Thyroid gland (tissue), 4 donors: ENCODE results near the gene SCD5. TPM values are rescaled to one million over a fixed set of nuclear protein-coding genes. Genes with fewer than 3 reads are reported as not detected.
"Not testable (repeated sequence)": the region's sequence is repeated elsewhere in the genome, so short reads cannot be mapped to it uniquely, and the experiment has no call there.

Experiments used
- DNase-seq, 2 donors: peaks; one replicate each; pipeline ENCODE4 v3.0.0-alpha.2; 2019
- H3K27ac ChIP-seq, 3 donors: fragments of 200-600 bp; sonication (generic); 1 replicate in 2 of 3; 2 replicates in 1 of 3; pipeline ENCODE4 v1.5.1; 2016 to 2019; ENCODE audit warnings: mild to moderate bottlenecking in 1 of 3, moderate library complexity in 1 of 3
- H3K27me3 ChIP-seq: fragments of 200-600 bp; sonication (generic); one replicate; pipeline ENCODE4 v1.5.1; 2019
- H3K36me3 ChIP-seq, 2 donors: fragments of 200-600 bp; sonication (generic); one replicate each; pipeline ENCODE4 v1.5.1; 2016 to 2019
- H3K4me1 ChIP-seq, 2 donors: fragments of 200-600 bp; sonication (generic); one replicate each; pipeline ENCODE4 v1.5.1; 2017 to 2019
- H3K4me3 ChIP-seq, 3 donors: fragments of 200-600 bp; sonication (generic); replicated peaks in 1 of 3; 1 replicate in 2 of 3; 2 replicates in 1 of 3; pipeline ENCODE4 v1.5.1; 2016; ENCODE audit warnings: mild to moderate bottlenecking in 1 of 3
- H3K9me3 ChIP-seq: fragments of 200-600 bp; sonication (generic); one replicate; pipeline ENCODE4 v1.5.1; 2017
- POLR2A ChIP-seq, 2 donors: fragments of 450-650 bp; IDR thresholded peaks; one replicate each; pipeline ENCODE4 v1.6.1; 2017; ENCODE audit warnings: antibody characterized with exemption in 2 of 2, mild to moderate bottlenecking in 2 of 2, moderate library complexity in 1 of 2
- WGBS, 2 donors: methylation state at CpG; one replicate each; pipeline ENCODE4 v1.1.5; 2017; 5-methylcytosine and 5-hydroxymethylcytosine counted together
- intact Hi-C: fragments of 100-400 bp; cut with DNase I; formaldehyde crosslinking; loops from one replicate; pipeline ENCODE4 v1.15.1; 2023
- total RNA-seq, 4 donors: library from RNA; depleted of rRNA; stranded (reverse); fragments of >200 nt; gene quantifications; one replicate each; pipeline ENCODE4 v1.2.3, GENCODE V29; 2016
- TF ChIP-seq, protein P1 (sequence below), 6 experiments: fragments of 200-600 bp in 3 of 6; fragments of 450-650 bp in 3 of 6; sonication (generic) in 3 of 6; IDR thresholded peaks; one replicate each; pipeline ENCODE4 v1.5.1; 2016 to 2019; ENCODE audit warnings: antibody characterized with exemption in 6 of 6, mild to moderate bottlenecking in 2 of 6, inconsistent platforms in 1 of 6, moderate library complexity in 1 of 6

Gene SCD5
- 10 to 100 TPM; 47.0 to 96.4 (median 54.8) TPM for total RNA-seq

DNA sequence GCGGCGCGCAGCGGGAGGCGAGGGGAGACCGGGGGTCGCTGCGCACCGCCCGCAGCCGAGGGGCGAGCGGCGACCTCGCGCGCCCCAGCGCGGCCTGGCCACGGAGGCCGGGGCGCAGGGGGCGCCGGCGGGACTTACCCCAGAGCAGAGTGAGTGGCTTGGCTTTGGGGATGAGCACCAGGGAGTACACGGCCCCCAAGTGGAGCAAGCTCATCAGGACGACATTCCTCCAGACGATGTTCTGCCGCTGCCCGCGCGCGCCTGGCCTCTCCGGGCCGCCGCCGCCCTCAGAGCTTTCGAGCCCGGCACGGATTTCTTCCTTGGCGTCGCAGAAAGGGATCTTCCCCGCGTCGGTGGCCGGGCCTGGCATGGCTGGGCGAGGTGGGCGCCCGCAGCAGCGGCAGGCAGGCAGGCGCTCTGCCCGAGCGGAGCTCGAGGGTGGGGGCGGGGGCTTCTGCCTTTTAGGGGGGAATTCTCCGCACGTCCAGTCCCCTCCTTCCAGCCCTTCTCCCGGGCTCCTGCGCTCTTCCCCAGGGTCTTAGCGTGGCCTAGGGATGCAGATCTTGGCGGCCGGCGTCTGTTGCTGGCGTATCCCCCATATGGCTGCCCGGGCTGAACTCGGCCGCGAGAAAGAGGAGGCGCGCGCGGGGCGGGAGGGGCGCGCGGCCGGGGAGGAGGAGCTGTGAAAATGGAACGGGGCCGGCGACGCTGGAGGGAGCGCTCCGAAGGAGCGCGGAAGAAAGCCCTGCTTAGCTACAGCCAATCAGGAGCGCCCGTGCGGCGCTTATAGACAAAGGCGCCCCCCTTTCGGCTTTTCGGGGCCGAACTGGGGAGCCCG, at the start of gene SCD5:
Gene SCD5 (minus strand): TSS at position 629 of the 838 bp plus-strand sequence. CDS start 259 bp downstream, at position 370.
- Histone ChIP-seq H3K27ac (peak within 1 kb of the TSS; percentile 43 to 79 (median 68)), H3K27me3 (no peaks in the 10 kb centered on the region), H3K4me3 (peak within 1 kb of the TSS; percentile 41 to 82 (median 68)), H3K4me1 (peaks cover under 1 to 17% of the 10 kb centered on the region in 2 donors), H3K36me3 (no peaks in the 10 kb centered on the region), H3K9me3 (no peaks in the 10 kb centered on the region)
- 1% methylated on average over 38 of the region's 94 CpGs; no CpG with 5 or more reads in 1 of the 2 donors for WGBS, 2 donors
- intact Hi-C loops = no loop called here
- peak in 1 of 2 donors; percentile 65 for TF ChIP-seq POLR2A (IDR thresholded peaks at IDR 0.05)
- TF ChIP-seq, protein P1, sequence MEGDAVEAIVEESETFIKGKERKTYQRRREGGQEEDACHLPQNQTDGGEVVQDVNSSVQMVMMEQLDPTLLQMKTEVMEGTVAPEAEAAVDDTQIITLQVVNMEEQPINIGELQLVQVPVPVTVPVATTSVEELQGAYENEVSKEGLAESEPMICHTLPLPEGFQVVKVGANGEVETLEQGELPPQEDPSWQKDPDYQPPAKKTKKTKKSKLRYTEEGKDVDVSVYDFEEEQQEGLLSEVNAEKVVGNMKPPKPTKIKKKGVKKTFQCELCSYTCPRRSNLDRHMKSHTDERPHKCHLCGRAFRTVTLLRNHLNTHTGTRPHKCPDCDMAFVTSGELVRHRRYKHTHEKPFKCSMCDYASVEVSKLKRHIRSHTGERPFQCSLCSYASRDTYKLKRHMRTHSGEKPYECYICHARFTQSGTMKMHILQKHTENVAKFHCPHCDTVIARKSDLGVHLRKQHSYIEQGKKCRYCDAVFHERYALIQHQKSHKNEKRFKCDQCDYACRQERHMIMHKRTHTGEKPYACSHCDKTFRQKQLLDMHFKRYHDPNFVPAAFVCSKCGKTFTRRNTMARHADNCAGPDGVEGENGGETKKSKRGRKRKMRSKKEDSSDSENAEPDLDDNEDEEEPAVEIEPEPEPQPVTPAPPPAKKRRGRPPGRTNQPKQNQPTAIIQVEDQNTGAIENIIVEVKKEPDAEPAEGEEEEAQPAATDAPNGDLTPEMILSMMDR (IDR thresholded peaks at IDR 0.05) = peak in 1 of 6 experiments; percentile 6
- DNase-seq = peak; percentile 72 to 73

DNA sequence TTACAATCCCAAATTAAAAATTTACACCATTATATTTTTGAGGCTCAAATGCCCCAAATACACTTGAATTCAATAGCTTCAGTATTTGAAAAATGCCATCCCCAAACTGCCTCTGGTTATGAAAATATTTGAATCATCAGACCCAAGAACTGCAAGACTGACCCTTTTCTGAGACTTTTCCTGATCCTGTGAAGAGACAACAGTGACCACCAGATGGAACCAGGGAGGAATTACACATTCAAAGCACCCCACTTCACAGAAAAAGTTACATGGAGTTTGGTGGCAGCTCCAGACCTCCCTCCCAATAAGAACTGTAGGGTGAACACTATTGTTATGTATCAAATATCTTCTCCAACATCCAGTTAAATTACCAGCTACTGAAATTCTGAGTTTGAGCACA, 44.0 kb upstream of the SCD5 start:
- Histone ChIP-seq H3K27me3 (no peaks in the 10 kb centered on the region), H3K4me3 (no peak overlapping the region), H3K27ac (no peak overlapping the region), H3K36me3 (peaks cover 49 to 67% of the 10 kb centered on the region in 2 donors), H3K9me3 (no peaks in the 10 kb centered on the region), H3K4me1 (no peaks in the 10 kb centered on the region)
- no peak for DNase-seq
- intact Hi-C loops = no loop called here
- TF ChIP-seq POLR2A (IDR thresholded peaks at IDR 0.05) = no peak
- TF ChIP-seq, protein P1 (IDR thresholded peaks at IDR 0.05) = no peak

DNA sequence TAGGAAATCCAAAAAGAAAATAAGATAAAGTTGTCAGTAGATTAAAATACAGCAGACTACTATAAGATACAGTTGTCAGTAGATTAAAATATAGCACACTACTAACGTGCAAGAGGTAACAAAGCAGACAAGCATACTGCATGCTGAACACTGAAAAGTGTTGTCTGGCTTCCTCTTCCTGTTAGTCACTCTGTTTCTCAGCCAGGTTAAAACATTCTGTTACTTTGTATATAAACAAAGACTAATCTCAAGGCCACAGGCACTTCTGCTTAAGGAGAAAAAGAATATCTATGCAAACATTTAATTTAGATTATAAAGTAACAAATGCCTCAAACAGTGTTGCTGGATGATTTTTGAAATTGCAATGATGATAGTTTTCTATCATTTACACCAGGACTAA, 41.0 kb upstream of the SCD5 start:
- WGBS, 2 donors = 86 to 88% methylated on average over 1 of the region's 1 CpG
- Histone ChIP-seq H3K4me1 (no peaks in the 10 kb centered on the region), H3K9me3 (no peaks in the 10 kb centered on the region), H3K27ac (no peak overlapping the region), H3K27me3 (no peaks in the 10 kb centered on the region), H3K4me3 (no peak overlapping the region), H3K36me3 (peaks cover 40 to 62% of the 10 kb centered on the region in 2 donors)
- intact Hi-C loops = no loop called here
- TF ChIP-seq, protein P1 (IDR thresholded peaks at IDR 0.05) = no peak
- no peak for TF ChIP-seq POLR2A (IDR thresholded peaks at IDR 0.05)
- no peak for DNase-seq

DNA sequence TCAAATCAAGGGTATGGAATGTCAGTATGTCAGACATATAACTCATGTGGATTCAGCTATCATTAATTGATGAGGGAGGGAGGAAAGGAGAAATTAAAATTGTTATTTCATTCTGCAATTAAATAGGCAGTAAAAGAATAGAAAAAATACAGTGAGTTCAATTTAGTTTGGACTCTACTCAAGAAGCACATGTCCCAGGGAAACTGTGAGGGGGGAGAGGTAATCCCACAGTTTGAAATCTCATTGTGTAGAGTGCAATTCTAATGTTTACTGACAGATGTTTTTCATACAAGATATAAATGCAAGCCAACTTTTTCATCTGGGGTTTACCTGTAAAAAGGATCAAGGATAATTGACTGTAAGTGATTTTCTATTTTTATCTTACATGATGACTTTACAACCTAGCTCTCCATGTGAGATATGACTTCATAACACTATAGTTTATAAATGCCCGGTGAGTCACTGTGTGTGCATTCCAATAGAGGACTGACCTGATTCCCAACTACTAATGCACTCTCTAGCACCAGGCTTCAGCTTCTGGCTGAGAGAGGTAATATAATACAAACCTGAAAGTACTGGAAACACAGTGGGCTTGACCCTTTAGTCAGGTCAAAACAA, 35.2 kb upstream of the SCD5 start:
- Histone ChIP-seq H3K27me3 (no peaks in the 10 kb centered on the region), H3K36me3 (peaks cover 0 to 25% of the 10 kb centered on the region in 2 donors), H3K9me3 (no peaks in the 10 kb centered on the region), H3K4me1 (no peaks in the 10 kb centered on the region), H3K27ac (no peak overlapping the region), H3K4me3 (no peak overlapping the region)
- no peak for DNase-seq
- WGBS, 2 donors = 91 to 97% methylated on average over 1 of the region's 1 CpG
- intact Hi-C loops = no loop called here
- TF ChIP-seq POLR2A (IDR thresholded peaks at IDR 0.05) = no peak
- TF ChIP-seq, protein P1 (IDR thresholded peaks at IDR 0.05) = no peak

DNA sequence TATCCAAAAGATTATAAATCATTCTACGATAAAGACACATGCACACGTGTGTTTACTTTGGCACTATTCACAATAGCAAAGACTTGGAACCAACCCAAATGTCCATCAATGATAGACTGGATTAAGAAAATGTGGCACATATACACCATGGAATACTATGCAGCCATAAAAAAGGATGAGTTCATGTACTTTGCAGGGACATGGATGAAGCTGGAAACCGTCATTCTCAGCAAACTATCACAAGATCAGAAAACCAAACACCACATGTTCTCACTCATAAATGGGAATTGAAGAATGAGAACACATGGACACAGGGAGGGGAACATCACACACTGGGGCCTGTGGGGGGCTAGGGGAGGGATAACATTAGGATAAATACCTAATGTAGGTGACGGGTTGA, 34.5 kb upstream of the SCD5 start:
- WGBS, 2 donors = 94 to 96% methylated on average over 4 of the region's 4 CpGs
- peaks cover 4 to 27% of the 10 kb centered on the region in 2 donors for H3K36me3 ChIP-seq
- H3K4me1 ChIP-seq, DNase-seq, H3K27me3 ChIP-seq, H3K27ac ChIP-seq, H3K4me3 ChIP-seq, intact Hi-C loops, H3K9me3 ChIP-seq: not testable (repeated sequence)
